Measurements from ENCODE around the gene POLR3K.

GRCh38 chr16:63466-63865 is 10.1 kb upstream of the POLR3K start:
- TF ChIP-seq CTCF (IDR thresholded peaks at IDR 0.05), result no peak
- no peak for TF ChIP-seq POLR2A (IDR thresholded peaks at IDR 0.05)
